Gastrocnemius medialis (tissue), 4 donors: ENCODE measurements around the gene WFDC5. TPM values are rescaled to one million over a fixed set of nuclear protein-coding genes. Genes with fewer than 3 reads are reported as not detected.

Experiments
- ATAC-seq, 2 donors: fragments of 150-250 bp; one replicate each; pipeline ENCODE4 v1.9.1; 2016
- DNase-seq, 2 donors: peaks; one replicate each; pipeline ENCODE4 v3.0.0-alpha.2; 2019
- H3K27ac ChIP-seq, 4 donors: fragments of 200-600 bp; sonication (generic); 1 replicate in 1 of 4; 2 replicates in 3 of 4; pipeline ENCODE4 v1.5.1; 2016 to 2018; ENCODE audit warnings: mild to moderate bottlenecking in 2 of 4, moderate library complexity in 1 of 4
- H3K27me3 ChIP-seq, 3 donors: fragments of 200-600 bp; sonication (generic) in 2 of 3; 1 replicate in 1 of 3; 2 replicates in 2 of 3; pipeline versions ENCODE4 v1.5.1 to v1.6.0; 2016 to 2019; ENCODE audit warnings: mild to moderate bottlenecking in 1 of 3, moderate library complexity in 1 of 3
- H3K36me3 ChIP-seq, 2 donors: fragments of 200-600 bp; sonication (generic) in 1 of 2; one replicate each; pipeline ENCODE4 v1.5.1; 2017 to 2018
- H3K4me1 ChIP-seq, 2 donors: fragments of 200-600 bp; sonication (generic) in 1 of 2; one replicate each; pipeline ENCODE4 v1.5.1; 2016 to 2017; ENCODE audit warnings: mild to moderate bottlenecking in 2 of 2
- H3K4me3 ChIP-seq, 4 donors: fragments of 200-600 bp; sonication (generic) in 3 of 4; 1 replicate in 1 of 4; 2 replicates in 3 of 4; pipeline ENCODE4 v1.5.1; 2016 to 2019; ENCODE audit warnings: mild to moderate bottlenecking in 2 of 4
- H3K9me3 ChIP-seq, 3 donors: fragments of 200-600 bp; sonication (generic) in 2 of 3; 1 replicate in 1 of 3; 2 replicates in 2 of 3; pipeline ENCODE4 v1.5.1; 2016 to 2019
- CTCF ChIP-seq, 5 experiments: fragments of 450-650 bp in 3 of 5; fragments of 200-600 bp in 2 of 5; sonication (generic) in 2 of 5; IDR thresholded peaks in 4 of 5; conservative IDR thresholded peaks in 1 of 5; 1 replicate in 4 of 5; 2 replicates in 1 of 5; pipeline ENCODE4 v1.5.1; 2016 to 2019; ENCODE audit warnings: antibody characterized with exemption in 5 of 5, mild to moderate bottlenecking in 3 of 5, moderate library complexity in 3 of 5
- POLR2A ChIP-seq, 2 donors: fragments of 450-650 bp; IDR thresholded peaks; one replicate each; pipeline ENCODE4 v1.6.1; 2017; ENCODE audit warnings: antibody characterized with exemption in 2 of 2, mild to moderate bottlenecking in 2 of 2, moderate library complexity in 2 of 2
- in situ Hi-C, 4 donors: fragments of 200-750 bp; cut with MboI; loops; one replicate each; pipeline versions ENCODE4 v1.15.0 to v1.8.0; 2017; ENCODE audit warnings: low sequenced_read_pairs in 4 of 4
- intact Hi-C: fragments of 100-400 bp; cut with DNase I; formaldehyde crosslinking; loops from one replicate; pipeline ENCODE4 v1.15.1; 2023; ENCODE audit warnings: low total_unique reads
- total RNA-seq, 4 donors: library from RNA; depleted of rRNA; stranded (reverse); fragments of >200 nt; gene quantifications; one replicate each; pipeline versions ENCODE4 v1.1.0 to v1.2.3, GENCODE V29; 2016

Gene WFDC5
- total RNA-seq, 4 donors from 2014 or later = not detected

GRCh38 chr20:45124365-45124764, 9.4 kb upstream of the WFDC5 start, which contains the start of gene WFDC12:
TSS of gene WFDC12 (minus strand) at chr20:45124465. CDS start at chr20:45124447, 18 bp downstream.
- H3K27me3 ChIP-seq = peaks cover 0 to 6% (median 3%) of the 10 kb centered on the region in 3 donors
- no peaks in the 10 kb centered on the region for H3K9me3 ChIP-seq
- ATAC-seq = no peak
- in situ Hi-C loops = no loop called here
- H3K36me3 ChIP-seq = no peaks in the 10 kb centered on the region
- H3K4me1 ChIP-seq = no peaks in the 10 kb centered on the region
- intact Hi-C loops = no loop called here
- no peak within 1 kb of the TSS for H3K27ac ChIP-seq
- TF ChIP-seq CTCF (IDR thresholded peaks at IDR 0.05 in 4 of 5, conservative IDR thresholded peaks at IDR 0.05 in 1 of 5) (no peak), POLR2A (IDR thresholded peaks at IDR 0.05) (no peak)
- DNase-seq = no peak
- H3K4me3 ChIP-seq = no peak within 1 kb of the TSS

GRCh38 chr20:45121388-45121787, 6.4 kb upstream of the WFDC5 start:
- intact Hi-C loops = no loop called here
- Histone ChIP-seq H3K36me3 (no peaks in the 10 kb centered on the region), H3K27ac (no peak overlapping the region), H3K4me1 (no peaks in the 10 kb centered on the region), H3K27me3 (peaks cover 0 to 8% (median 3%) of the 10 kb centered on the region in 3 donors), H3K4me3 (no peak overlapping the region), H3K9me3 (no peaks in the 10 kb centered on the region)
- TF ChIP-seq POLR2A (IDR thresholded peaks at IDR 0.05) (no peak), CTCF (IDR thresholded peaks at IDR 0.05 in 4 of 5, conservative IDR thresholded peaks at IDR 0.05 in 1 of 5) (no peak)
- ATAC-seq = no peak
- in situ Hi-C loops = no loop called here
- DNase-seq = no peak

GRCh38 chr20:45119556-45120266, 4.7 kb upstream of the WFDC5 start:
- no peaks in the 10 kb centered on the region for H3K36me3 ChIP-seq
- H3K4me3 ChIP-seq = no peak overlapping the region
- in situ Hi-C loops = no loop called here
- DNase-seq (no peak), ATAC-seq (no peak)
- peaks cover 0 to 8% (median 3%) of the 10 kb centered on the region in 3 donors for H3K27me3 ChIP-seq
- H3K9me3 ChIP-seq = no peaks in the 10 kb centered on the region
- no peak overlapping the region for H3K27ac ChIP-seq
- no peak for TF ChIP-seq CTCF (IDR thresholded peaks at IDR 0.05 in 4 of 5, conservative IDR thresholded peaks at IDR 0.05 in 1 of 5)
- no peak for TF ChIP-seq POLR2A (IDR thresholded peaks at IDR 0.05)
- intact Hi-C loops = no loop called here
- no peaks in the 10 kb centered on the region for H3K4me1 ChIP-seq

GRCh38 chr20:45118028-45118427, 3.1 kb upstream of the WFDC5 start:
- intact Hi-C loops = no loop called here
- ATAC-seq = no peak
- in situ Hi-C loops = no loop called here
- peaks cover 0 to 8% (median 3%) of the 10 kb centered on the region in 3 donors for H3K27me3 ChIP-seq
- H3K9me3 ChIP-seq = no peaks in the 10 kb centered on the region
- no peak overlapping the region for H3K27ac ChIP-seq
- no peaks in the 10 kb centered on the region for H3K36me3 ChIP-seq
- H3K4me1 ChIP-seq = no peaks in the 10 kb centered on the region
- DNase-seq = no peak
- H3K4me3 ChIP-seq = no peak overlapping the region
- TF ChIP-seq POLR2A (IDR thresholded peaks at IDR 0.05) (no peak), CTCF (IDR thresholded peaks at IDR 0.05 in 4 of 5, conservative IDR thresholded peaks at IDR 0.05 in 1 of 5) (no peak)
